ENCODE results near the gene CTNNBL1.

GRCh38 chr20:37882961-37883712 is 189.3 kb downstream of the CTNNBL1 start:
- no peak for TF ChIP-seq GRHL2 (CRISPR knock-in tag; IDR thresholded peaks at IDR 0.05; ENCODE audit: insufficient replicate concordance, severe bottlenecking)
- no peak for TF ChIP-seq CREM (CRISPR knock-in tag; IDR thresholded peaks at IDR 0.05)
- no peak for TF ChIP-seq KAT7 (CRISPR knock-in tag; IDR thresholded peaks at IDR 0.05; ENCODE audit: borderline replicate concordance)
- TF ChIP-seq CTCF (IDR thresholded peaks at IDR 0.05): no peak
- no peak for TF ChIP-seq ZNF121 (CRISPR knock-in tag; IDR thresholded peaks at IDR 0.05)
- no peak for TF ChIP-seq ZBTB43 (CRISPR knock-in tag; IDR thresholded peaks at IDR 0.05)
- no peak for TF ChIP-seq NFYB (CRISPR knock-in tag; conservative IDR thresholded peaks at IDR 0.05; ENCODE audit: low read depth)
- no peak for TF ChIP-seq NFE2L1 (CRISPR knock-in tag; IDR thresholded peaks at IDR 0.05)
- TF ChIP-seq ELF4 (CRISPR knock-in tag; IDR thresholded peaks at IDR 0.05; ENCODE audit: low read depth): no peak
- no peak for TF ChIP-seq E2F1 (CRISPR knock-in tag; IDR thresholded peaks at IDR 0.05)
- TF ChIP-seq FOXK1 (CRISPR knock-in tag; IDR thresholded peaks at IDR 0.05): no peak
